Thyroid gland (tissue), 4 donors: ENCODE measurements around the gene C2orf81. TPM values are rescaled to one million over a fixed set of nuclear protein-coding genes. Genes with fewer than 3 reads are reported as not detected.

Experiments
- DNase-seq, 2 donors: peaks; one replicate each; pipeline ENCODE4 v3.0.0-alpha.2; 2019
- H3K27ac ChIP-seq, 3 donors: fragments of 200-600 bp; sonication (generic); 1 replicate in 2 of 3; 2 replicates in 1 of 3; pipeline ENCODE4 v1.5.1; 2016 to 2019; ENCODE audit warnings: mild to moderate bottlenecking in 1 of 3, moderate library complexity in 1 of 3
- H3K27me3 ChIP-seq: fragments of 200-600 bp; sonication (generic); one replicate; pipeline ENCODE4 v1.5.1; 2019
- H3K36me3 ChIP-seq, 2 donors: fragments of 200-600 bp; sonication (generic); one replicate each; pipeline ENCODE4 v1.5.1; 2016 to 2019
- H3K4me1 ChIP-seq, 2 donors: fragments of 200-600 bp; sonication (generic); one replicate each; pipeline ENCODE4 v1.5.1; 2017 to 2019
- H3K4me3 ChIP-seq, 3 donors: fragments of 200-600 bp; sonication (generic); replicated peaks in 1 of 3; 1 replicate in 2 of 3; 2 replicates in 1 of 3; pipeline ENCODE4 v1.5.1; 2016; ENCODE audit warnings: mild to moderate bottlenecking in 1 of 3
- H3K9me3 ChIP-seq: fragments of 200-600 bp; sonication (generic); one replicate; pipeline ENCODE4 v1.5.1; 2017
- CTCF ChIP-seq, 6 experiments: fragments of 200-600 bp in 3 of 6; fragments of 450-650 bp in 3 of 6; sonication (generic) in 3 of 6; IDR thresholded peaks; one replicate each; pipeline ENCODE4 v1.5.1; 2016 to 2019; ENCODE audit warnings: antibody characterized with exemption in 6 of 6, mild to moderate bottlenecking in 2 of 6, inconsistent platforms in 1 of 6, moderate library complexity in 1 of 6
- POLR2A ChIP-seq, 2 donors: fragments of 450-650 bp; IDR thresholded peaks; one replicate each; pipeline ENCODE4 v1.6.1; 2017; ENCODE audit warnings: antibody characterized with exemption in 2 of 2, mild to moderate bottlenecking in 2 of 2, moderate library complexity in 1 of 2
- WGBS, 2 donors: methylation state at CpG; one replicate each; pipeline ENCODE4 v1.1.5; 2017; 5-methylcytosine and 5-hydroxymethylcytosine counted together
- intact Hi-C: fragments of 100-400 bp; cut with DNase I; formaldehyde crosslinking; loops from one replicate; pipeline ENCODE4 v1.15.1; 2023
- total RNA-seq, 4 donors: library from RNA; depleted of rRNA; stranded (reverse); fragments of >200 nt; gene quantifications; one replicate each; pipeline ENCODE4 v1.2.3, GENCODE V29; 2016

Gene C2orf81
- total RNA-seq, 4 donors from 2014 or later = 2.3 to 3.4 (median 3.1) TPM

- WGBS, 2 donors = 0 to 1% methylated on average over 20 to 31 of the region's 46 CpGs
- Histone ChIP-seq H3K36me3 (peaks cover 5 to 9% of the 10 kb centered on the region in 2 donors), H3K27ac (peak overlapping the region; percentile 97 to 98 (median 98)), H3K27me3 (no peaks in the 10 kb centered on the region), H3K4me3 (peak overlapping the region; percentile 11 to 63 (median 40)), H3K4me1 (peaks cover 23 to 30% of the 10 kb centered on the region in 2 donors), H3K9me3 (no peaks in the 10 kb centered on the region)
- TF ChIP-seq POLR2A (IDR thresholded peaks at IDR 0.05) (peak; percentile 71 to 97), CTCF (IDR thresholded peaks at IDR 0.05) (no peak)
- intact Hi-C loops = no loop called here
- DNase-seq = peak; percentile 78 to 81
Observed at GRCh38 chr2:74457549-74458131, 36.2 kb upstream of the C2orf81 start.

- DNase-seq = no peak
- H3K4me3 ChIP-seq = peak overlapping the region; percentile 11 to 63 (median 40)
- intact Hi-C loops = no loop called here
- H3K27ac ChIP-seq = peak overlapping the region; percentile 97 to 98 (median 98)
- 2 to 7% methylated on average over 10 of the region's 27 CpGs for WGBS, 2 donors
- no peaks in the 10 kb centered on the region for H3K27me3 ChIP-seq
- peaks cover 0 to 4% of the 10 kb centered on the region in 2 donors for H3K36me3 ChIP-seq
- no peak for TF ChIP-seq CTCF (IDR thresholded peaks at IDR 0.05)
- no peak for TF ChIP-seq POLR2A (IDR thresholded peaks at IDR 0.05)
- peaks cover 23 to 30% of the 10 kb centered on the region in 2 donors for H3K4me1 ChIP-seq
- no peaks in the 10 kb centered on the region for H3K9me3 ChIP-seq
Observed at GRCh38 chr2:74457129-74457548, 35.7 kb upstream of the C2orf81 start.

GRCh38 chr2:74454654-74455511 is 33.5 kb upstream of the C2orf81 start, which contains the start of gene INO80B:
INO80B (plus strand) TSS chr2:74455087; CDS start chr2:74455117, 30 bp downstream.
- DNase-seq = peak; percentile 95
- Histone ChIP-seq H3K4me1 (peaks cover 23 to 30% of the 10 kb centered on the region in 2 donors), H3K27me3 (no peaks in the 10 kb centered on the region), H3K27ac (peak within 1 kb of the TSS in 1 of 3 donors; percentile 13), H3K9me3 (no peaks in the 10 kb centered on the region), H3K4me3 (peak within 1 kb of the TSS; percentile 31 to 81 (median 38)), H3K36me3 (no peaks in the 10 kb centered on the region)
- 3% methylated on average over 28 to 36 of the region's 40 CpGs for WGBS, 2 donors
- intact Hi-C loops = no loop called here
- peak in 1 of 2 donors; percentile 52 for TF ChIP-seq POLR2A (IDR thresholded peaks at IDR 0.05)
- TF ChIP-seq CTCF (IDR thresholded peaks at IDR 0.05) = no peak

DNA sequence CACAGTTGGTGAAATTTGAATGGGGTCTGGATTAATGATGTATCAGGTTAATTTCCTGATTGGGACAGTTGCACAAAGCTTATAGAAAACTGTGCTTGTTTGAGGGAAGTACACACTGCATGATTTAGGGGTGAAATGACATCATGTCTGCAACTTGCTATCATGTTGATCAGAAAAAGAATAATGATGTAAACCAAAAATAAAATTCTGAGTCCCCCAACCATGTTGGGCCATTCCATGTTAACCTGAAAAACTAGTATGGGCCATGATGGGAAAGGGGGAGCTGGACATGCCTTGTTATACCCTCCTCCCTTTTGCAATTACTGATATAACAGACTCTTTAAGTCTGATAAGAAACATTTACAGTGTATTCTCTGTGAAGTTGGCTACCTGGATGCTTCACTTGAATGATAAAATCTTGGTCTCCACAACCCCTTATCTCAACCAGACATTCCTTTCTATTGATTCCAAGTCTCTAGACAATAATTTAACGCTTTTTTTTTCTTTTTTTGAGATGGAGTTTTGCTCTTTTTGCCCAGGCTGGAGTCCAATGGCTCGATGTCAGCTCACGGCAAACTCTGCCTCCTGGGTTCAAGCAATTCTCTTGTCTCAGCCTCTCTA is 29.3 kb upstream of the C2orf81 start:
- no peaks in the 10 kb centered on the region for H3K27me3 ChIP-seq
- peaks cover 5 to 7% of the 10 kb centered on the region in 2 donors for H3K4me1 ChIP-seq
- 81 to 87% methylated on average over 3 of the region's 3 CpGs for WGBS, 2 donors
- H3K27ac ChIP-seq = no peak overlapping the region
- no peaks in the 10 kb centered on the region for H3K9me3 ChIP-seq
- no peak overlapping the region for H3K4me3 ChIP-seq
- H3K36me3 ChIP-seq = no peaks in the 10 kb centered on the region
- TF ChIP-seq CTCF (IDR thresholded peaks at IDR 0.05) (no peak), POLR2A (IDR thresholded peaks at IDR 0.05) (no peak)
- no peak for DNase-seq
- intact Hi-C loops = no loop called here
